Left ventricle myocardium superior (tissue), 1 donor: ENCODE measurements around the gene KCP. TPM values are rescaled to one million over a fixed set of nuclear protein-coding genes. Genes with fewer than 3 reads are reported as not detected.

Experiments used
- total RNA-seq: library from RNA; stranded (reverse); fragmentation: NEBNext Ultra II Directional; extraction: Animal tissue kit (Norgen Biotek cat#: 25700); gene quantifications from one replicate; pipeline ENCODE4 v1.2.1, GENCODE V29; 2021
- donor health status: DM: no; HTN: yes; CAD: no; lungs with severe emphysema.

The KCP gene
- total RNA-seq, 1 donor from 2014 or later, result 0.12 TPM

Other genes with a start within 250 kb of the KCP start
- gene GARIN1A, start 238.4 kb downstream of the KCP start, total RNA-seq, result 0.97 TPM
- gene CALU, start 171.3 kb downstream of the KCP start, total RNA-seq, result 186 TPM
- not detected for gene OPN1SW, start 134.9 kb downstream of the KCP start, total RNA-seq
- gene CCDC136, start 118.7 kb downstream of the KCP start, total RNA-seq, result 6.5 TPM
- gene FLNC, start 80.3 kb downstream of the KCP start, total RNA-seq, result 591 TPM
- 115 TPM for gene ATP6V1F, start 47.9 kb downstream of the KCP start, total RNA-seq
- gene IRF5, start 27.2 kb upstream of the KCP start, total RNA-seq, result 2.9 TPM
- 38.0 TPM for gene TNPO3, start 144.4 kb upstream of the KCP start, total RNA-seq
- gene TSPAN33, start 234.0 kb upstream of the KCP start, total RNA-seq, result 15.1 TPM